ENCODE results near the gene CEP68. TPM values are rescaled to one million over a fixed set of nuclear protein-coding genes. Genes with fewer than 3 reads are reported as not detected.
"Not testable (repeated sequence)": the region's sequence is repeated elsewhere in the genome, so short reads cannot be mapped to it uniquely, and the experiment has no call there.

The CEP68 gene
- total RNA-seq, 1 experiment from 2014 or later, result 3.4 TPM

DNA sequence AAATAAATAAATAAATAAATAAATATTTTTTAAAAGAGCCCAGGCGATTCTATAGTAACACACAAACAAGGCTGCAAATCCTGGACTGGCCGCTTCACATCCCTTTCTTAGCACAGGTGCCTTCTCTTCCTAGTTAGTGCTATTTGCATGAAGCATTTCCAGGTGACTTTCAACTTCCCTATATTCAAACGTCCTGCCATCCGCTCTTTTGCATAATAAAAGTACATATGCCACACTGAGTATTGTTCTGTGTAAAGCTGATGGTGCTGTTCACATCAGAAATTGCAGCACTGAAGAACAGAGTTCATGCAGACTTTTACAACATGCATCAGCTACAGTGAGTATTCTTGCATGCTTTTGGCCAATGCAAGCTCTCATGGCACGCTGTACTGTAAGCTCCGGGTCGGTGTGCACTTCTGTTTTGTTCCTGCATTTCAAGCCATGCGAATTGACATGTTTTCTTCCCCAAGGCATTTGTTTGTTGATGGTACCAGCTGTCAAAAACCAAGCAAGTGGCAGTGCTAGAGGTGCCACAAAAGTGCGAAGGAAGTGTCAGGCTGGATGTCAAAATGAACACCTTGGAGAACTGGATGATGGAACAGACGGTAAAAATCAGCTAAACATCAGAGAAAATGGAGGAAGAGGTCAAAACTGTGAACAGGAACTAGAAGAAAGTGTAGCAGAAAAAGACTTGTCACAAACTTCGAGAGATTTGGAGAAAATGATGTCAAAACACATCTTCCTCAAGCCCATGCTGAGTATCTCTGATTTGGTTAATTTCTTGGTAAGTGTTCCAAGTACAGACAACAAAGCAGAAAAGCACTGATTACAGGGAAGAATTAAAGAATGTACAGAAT, 25.5 kb upstream of the CEP68 start:
- no peak for DNase-seq (ENCODE audit: low spot score)

DNA sequence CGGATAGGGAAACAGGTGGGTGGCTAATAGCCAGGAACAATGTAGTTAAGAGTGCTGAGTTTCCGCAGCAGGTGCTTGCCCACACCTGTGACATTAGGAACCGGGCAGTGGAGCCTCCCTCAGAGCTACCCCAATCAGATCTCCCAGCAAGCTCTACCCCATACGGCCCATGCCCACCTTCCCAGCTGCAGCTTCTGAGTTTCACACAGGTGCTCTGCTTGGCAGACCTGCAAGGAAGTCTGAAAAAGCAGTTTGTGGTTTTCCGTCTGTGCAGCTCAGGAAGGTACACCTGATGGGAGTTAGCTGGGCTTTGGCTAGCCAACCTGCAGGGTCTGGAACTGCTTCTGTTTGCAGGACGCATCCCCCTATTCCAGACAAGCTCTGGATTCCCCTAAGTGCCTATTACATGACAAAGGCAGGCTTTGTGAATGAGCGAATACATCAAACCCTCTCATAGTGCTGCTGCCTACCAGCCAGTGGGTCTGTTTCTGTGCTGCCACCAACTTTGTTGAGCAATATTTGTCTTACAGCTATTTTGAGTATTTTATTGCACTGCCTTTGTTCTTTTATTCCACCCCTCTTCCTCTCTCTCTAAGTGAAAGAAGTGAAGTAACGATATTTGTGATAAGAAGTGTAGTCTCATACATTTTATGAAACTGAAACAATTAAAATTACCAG, 24.7 kb upstream of the CEP68 start:
- DNase-seq (ENCODE audit: low spot score), result peak; percentile 67

DNA sequence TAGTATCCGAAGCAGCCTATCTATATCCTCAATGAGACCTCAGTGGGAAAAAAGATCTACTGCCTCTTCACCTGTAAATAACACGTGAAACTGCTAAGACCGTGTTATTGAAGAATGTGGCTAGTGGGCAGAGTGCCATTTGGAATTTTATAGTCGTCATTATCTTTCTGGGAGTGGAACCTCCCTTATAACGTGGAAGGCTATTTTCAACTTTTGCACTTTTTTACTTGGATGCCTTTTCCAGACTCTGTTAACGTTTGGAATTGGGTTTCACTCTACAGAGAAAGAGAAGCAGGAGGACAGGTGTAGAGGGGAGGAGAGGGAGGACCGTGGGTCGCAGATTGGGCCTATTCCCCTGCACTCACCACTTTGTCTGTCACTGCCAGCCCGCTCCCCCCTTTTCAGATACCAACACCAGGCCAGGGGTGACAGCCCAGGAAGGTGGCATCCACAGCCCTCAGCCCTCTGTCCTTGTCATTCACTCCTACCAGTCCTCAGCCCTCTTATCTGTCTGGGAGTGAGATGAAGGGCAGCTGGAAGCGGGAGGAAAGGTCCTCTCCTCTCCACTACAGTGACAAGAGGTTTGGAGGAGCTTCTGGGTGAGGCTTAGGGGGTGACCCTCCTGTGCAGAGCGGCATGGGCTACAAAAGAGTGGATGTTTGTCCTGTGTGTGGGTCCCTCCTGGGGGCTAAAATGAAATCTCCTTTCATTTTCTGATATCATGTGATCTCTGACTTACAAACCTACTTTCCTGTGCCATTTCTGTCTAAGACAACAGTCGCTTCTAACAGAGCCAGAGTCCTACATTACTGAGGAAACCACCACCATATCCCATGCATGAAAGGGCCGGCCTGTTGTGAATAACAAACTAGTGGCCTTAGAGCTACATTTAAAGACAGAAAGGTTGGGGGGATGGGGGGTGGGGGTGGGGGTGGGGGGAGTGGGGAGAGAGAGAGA, 23.9 kb upstream of the CEP68 start:
- peak; percentile 29 for DNase-seq (ENCODE audit: low spot score)

DNA sequence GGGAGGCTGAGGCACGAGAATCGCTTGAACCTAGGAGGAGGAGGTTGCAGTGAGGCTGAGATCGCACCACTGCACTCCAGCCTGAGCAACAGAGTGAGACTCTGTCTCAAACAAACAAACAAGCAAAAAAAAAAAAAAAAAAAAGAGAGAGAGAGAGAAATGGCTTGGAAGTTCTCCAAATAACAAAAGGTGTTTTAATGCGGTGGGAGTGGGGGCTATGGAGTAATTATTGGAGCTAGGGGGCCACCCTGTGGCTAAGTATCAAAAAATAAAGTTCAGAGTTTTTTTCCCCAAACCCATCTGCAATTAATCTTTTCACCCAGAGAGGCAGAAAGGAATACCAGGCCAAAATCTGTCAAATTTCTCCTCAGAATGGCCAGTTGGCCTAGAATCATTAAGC, 23.0 kb upstream of the CEP68 start:
- DNase-seq (ENCODE audit: low spot score), result no peak

DNA sequence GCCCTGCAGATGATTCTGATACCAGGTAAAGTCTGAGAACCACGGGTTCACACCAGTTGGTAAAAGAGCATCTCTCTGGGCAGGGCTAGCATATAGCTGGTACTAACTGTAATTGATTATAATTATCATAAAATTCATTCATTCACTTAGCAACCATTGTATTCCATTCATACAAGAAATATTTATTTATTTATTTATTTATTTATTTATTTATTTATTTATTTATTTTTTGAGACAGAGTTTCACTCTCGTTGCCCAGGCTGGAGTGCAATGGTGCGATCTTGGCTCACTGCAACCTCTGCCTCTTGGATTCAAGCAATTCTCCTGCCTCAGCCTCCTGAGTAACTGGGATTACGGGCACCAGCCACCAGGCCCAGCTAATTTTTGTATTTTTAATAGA, 22.5 kb upstream of the CEP68 start:
- not testable (repeated sequence) for DNase-seq (ENCODE audit: low spot score)

DNA sequence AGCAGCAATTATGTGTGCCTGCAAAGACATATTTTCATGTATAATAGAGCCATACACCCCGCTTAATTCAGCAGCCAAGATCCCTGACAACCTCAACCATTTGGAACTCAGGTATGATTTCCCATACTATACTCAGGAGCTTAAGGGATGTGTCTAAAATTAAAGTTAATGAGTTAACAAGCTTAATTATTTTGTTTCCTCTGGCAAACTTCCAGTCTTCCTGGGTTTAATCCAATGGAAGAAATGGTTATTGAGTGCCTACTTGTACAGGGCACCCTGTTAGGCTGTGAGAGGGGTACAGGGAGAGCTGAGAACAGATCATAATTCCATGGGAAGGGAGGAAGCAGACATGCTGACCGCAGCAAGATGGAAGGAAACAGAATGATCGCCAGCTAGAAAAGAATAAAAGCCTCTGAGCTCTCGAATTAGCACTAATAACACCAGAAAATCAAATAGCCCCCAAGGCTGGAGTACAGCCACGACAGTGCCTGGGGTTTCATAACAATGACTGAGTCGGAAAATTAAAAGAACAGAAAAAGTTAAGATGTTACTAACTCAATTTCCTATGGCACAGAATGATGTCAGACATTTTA, 20.8 kb upstream of the CEP68 start:
- no peak for DNase-seq (ENCODE audit: low spot score)

DNA sequence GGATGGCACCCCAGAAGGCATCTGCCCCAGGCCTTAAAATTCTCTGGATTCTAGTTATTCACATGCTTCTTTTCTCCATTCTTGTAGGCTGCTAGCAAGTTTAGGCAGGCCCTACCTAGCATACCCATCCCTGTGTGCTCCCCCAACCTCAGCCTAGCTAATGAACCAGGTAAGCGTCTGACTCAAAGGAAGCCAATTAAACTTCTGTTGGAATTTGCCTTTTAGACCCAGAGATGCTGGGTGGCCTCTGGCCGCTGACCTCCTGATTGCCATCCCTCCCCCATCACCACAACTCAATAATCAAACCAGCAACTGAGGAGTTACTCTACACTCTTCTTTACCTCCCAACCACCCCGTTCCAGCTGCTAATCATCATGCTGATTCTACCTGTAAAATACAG, 19.0 kb upstream of the CEP68 start:
- DNase-seq (ENCODE audit: low spot score), result no peak

DNA sequence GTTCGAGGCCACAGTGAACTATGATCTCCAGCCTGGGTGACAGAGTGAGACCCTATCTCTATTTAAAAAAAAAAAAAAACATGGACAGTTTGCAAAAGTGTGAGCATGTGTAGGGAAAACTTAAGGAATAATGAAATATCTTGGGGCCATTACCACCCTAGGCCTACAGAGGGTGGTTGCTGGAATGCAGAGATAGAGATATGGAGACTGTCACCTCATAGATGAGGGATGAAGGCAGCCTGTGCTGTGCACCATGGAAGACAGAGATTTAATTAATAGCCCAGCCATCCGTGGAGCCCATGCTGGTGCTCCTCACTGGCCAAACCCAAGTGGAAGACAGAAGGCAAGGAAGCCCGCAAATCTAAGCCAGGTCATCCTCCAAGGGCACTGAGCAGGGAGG, 16.6 kb upstream of the CEP68 start:
- no peak for DNase-seq (ENCODE audit: low spot score)

DNA sequence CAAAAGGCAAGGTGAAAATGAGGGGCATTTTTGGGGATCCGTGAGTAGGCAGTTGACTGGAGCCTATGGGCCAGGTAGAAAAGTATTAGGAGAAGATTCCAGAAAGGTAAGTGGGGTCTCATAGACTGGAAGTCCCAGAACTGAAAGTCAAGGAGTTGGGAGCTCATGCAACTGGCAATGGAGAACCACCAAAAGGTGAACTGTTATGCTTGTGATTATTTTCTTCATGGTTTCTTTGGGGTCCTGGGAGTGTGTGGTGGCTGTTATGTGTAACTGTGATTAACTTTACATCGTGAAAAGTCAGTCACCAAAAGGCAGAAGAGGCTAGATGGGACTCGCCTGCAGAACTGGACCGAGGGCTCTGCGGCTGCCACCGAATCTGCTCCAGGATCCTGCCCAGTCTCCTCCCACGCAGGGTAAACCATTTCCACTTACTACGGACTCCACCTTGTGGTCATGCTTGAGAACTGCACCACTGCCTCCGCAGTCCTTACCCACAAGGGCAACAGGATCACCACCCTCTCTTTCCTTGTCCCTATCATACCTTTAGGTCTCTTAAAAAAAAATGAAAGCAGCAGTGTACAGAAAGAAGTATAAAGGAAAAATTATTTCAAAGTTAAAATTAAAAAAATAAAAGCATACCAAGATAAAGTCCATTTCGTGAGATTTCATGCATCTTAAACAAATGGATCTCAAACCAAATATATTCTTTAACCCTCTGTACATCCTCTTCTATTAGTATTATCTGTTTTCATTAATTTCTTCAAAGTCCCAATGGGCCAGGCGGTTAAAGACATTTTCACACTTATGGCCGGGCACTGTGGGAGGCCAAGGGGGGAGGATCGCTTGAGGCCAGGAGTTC, 15.6 kb upstream of the CEP68 start:
- peak; percentile 86 for DNase-seq (ENCODE audit: low spot score)

DNA sequence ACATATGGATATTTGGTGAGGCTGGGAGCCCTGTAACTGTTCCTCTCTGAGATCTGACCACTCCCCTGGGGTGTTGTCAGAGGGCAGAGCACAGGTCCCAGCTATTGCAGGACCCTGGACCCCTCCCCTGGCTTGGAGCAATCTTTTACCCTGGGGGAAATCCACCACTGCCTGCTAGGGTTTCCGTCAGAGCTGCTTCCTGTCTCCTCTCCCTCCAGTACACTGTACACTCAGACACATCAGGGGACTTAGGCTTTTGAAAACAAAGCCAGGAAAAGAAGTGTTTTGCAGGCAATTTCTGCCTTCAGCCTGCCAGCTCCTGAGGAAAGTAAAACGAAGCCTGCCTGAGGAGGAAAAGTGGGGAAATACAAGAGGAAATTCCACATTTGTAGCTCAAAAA, 13.2 kb upstream of the CEP68 start:
- DNase-seq (ENCODE audit: low spot score), result no peak

DNA sequence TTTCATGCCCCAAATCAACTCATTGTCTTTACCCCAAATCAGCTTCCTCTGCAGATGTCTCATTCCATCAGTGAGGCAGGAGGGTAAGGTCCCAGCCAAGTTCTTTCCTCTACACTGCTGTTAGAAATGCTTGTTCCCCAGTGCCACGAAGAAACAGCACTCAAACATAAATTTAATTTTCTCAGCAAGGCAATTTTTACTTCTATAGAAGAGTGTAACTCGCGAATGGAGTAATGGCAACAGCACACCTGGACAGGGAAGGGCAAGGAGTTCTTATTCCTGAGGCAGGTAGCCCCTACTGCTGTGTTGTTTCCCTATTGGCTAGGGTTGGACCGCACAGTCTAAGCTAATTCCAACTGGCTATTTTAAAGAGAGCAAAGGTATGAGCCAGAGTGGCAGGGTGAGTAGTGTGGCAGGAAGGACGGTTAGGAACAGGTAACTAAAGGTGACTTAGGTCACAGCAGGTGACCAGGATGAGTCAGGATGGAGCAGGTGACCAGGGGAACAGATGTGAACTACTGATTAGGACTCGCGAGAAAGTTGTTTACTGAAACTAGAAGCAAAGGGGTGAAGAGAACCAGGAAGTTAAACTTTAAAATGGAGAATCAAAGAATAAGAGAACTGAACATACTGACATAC, 12.0 kb upstream of the CEP68 start:
- DNase-seq (ENCODE audit: low spot score), result no peak

DNA sequence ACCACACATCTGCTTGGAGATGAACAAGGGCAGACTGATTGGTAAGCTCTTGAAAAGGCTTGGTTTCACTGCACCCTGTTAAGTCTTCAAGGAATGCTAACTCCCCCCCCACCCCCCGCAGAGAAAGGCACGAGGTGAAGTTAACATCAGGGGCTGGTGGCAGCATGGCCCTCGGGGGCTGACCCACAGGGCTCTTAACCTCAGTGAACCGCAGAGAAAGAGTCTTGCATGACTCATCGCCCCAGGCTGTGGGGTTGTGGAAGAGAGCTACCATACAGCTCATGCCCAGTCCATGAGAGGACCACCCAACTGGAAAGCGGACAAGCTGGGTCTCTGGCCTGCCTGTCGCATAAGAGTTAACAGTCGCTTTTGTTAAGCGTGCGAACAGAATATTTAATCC, 10.6 kb upstream of the CEP68 start:
- no peak for DNase-seq (ENCODE audit: low spot score)

DNA sequence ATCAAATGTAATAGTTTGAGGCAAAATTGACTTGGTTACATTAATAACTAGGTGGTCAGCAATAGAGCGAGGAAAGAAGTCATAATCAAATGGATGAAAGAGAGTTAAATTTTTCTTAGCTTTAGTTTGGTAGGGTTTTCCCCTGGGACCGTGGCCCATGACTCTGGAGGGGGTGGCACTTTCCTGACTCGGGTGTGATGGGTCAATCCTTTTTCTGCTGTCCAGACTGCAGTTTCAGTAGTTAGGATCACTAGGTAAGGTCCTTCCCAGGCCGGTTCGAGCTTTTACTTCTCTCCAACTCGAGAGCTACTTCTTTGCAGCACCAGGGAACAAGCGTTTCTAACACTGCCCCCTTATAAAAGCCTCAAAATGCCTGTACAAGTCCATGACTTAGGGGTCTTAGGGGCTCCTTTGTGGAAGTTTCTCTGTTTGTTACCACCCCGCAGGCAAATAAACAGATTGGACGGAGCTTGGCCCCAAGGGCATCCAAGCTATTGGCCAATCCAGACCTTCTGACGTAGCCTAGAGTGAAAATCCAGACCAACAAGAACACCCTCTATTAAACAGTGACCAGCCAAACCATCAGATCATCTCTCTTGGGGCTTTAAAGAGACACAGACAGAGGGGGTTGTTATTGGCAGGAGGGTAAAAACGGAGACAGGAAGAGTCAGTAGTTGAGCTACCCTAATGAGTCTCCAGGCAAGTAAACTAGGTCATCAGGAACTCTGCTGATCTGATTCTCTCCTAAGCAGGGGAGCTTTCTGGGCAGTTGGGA, 9.4 kb upstream of the CEP68 start:
- no peak for DNase-seq (ENCODE audit: low spot score)

DNA sequence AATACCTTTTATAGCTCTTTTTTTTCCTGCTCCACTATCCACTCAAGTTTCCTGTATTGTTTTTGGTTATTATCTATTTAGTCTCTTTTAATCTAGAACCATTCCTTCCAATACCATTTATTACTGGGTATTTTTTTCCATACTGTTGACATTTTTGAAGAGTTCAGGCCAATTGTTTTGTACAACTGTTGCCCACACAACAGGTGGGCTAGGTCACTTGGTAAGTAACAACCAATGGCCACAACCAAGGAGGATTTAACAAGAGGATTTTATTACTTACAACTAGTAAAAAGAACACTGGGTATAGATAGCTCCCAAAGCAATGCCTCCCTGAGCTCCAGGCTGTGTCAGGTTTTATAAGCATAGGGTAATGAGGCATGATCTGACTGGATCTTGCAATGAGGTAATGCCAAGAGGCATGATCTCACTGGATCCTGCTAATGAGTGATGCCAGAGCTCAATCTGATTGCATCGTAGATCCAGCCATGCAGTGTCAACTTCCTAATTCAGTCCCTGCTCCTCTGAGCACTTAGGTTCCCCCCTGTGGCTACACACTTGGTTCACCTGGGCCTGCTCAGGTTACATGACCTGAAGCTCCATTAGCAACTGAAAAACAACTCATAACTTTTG, 7.1 kb upstream of the CEP68 start:
- no peak for DNase-seq (ENCODE audit: low spot score)

DNA sequence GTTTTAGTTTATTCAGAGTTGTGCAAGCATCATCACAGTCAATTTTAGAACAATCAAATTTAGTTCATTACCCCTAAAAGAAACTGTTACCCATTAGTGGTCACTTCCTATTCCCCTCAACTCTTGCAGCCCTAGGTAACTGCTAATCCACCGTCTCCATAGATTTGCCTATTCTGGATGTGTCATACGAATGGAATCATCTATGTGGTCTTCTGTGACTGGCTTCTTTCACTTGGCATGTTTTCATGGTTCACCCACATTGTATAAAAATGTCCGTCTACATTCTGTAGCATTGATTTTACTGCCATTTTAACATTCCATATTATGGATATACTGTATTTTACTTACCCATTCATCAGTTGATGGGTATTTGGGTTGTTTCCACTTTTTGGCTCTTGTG, 5.3 kb upstream of the CEP68 start:
- no peak for DNase-seq (ENCODE audit: low spot score)

DNA sequence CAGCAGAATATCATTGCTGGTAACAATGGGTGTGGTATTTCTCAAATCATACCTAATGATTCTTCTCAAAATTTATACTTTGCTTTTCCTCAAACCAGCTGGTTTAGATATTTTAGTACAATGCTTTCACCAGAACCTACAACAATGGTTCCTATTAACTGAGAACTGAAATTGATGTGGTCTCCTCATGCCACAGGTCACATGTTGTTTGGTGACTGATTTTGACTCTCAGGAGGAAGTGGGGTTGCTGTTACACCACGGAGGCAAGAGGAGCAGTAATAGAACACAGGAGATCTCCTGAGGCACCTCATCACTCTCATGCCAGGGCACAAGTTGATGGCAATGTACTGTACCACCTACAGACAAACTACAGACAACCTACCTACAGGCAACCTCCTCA, 3.0 kb upstream of the CEP68 start:
- DNase-seq (ENCODE audit: low spot score), result no peak

DNA sequence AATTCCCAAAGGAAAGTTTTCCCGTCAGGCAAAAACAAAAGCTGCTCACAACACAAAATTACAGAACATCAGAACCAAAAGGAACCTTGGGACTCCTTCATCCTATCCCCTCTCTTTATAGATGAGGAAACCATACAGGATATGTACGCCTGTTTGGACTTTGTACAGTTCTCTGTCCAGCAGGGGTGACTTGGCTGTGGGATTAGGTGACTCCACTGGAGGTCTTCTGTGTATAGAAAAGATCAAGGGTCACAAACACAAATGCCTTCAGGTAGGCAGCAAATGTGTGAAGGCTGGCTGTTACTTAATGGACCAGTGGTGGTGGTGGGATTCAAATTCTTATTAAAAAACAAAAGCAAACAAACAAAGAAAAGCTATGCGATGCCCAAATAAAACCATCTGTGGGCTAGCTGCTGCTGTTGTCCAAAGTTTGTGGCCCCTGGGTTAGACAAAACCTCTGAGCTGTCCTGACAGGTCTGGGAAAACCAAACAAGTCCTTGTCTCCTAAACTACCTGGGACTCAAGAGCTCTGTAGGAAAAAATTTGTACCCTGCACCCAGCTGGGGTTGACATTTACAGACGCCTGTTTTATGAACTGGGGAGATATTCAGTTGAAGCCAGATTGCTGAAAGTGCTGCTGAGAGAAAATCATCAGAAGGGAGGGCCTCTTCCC, 1.3 kb upstream of the CEP68 start:
- DNase-seq (ENCODE audit: low spot score), result no peak

Measured in HT-29 (cell line).